ENCODE results near the gene ZNF615.
"Not testable (repeated sequence)": the region's sequence is repeated elsewhere in the genome, so short reads cannot be mapped to it uniquely, and the experiment has no call there.

DNA sequence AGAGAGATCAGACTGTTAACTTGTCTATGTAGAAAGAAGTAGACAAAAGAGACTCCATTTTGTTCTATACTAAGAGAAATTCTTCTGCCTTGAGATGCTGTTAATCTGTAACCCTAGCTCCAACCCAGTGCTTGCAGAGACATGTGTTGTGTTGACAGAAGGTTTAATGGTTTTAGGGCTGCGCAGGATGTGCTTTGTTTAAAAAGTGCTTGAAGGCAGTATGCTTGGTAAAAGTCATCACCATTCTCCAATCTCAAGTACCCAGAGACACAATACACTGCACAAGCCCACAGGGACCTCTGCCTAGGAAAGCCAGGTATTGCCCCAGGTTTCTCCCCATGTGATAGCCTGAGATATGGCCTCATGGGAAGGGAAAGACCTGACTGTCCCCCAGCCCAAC, 43.7 kb upstream of the ZNF615 start:
- TF ChIP-seq POLR2AphosphoS5, POLR2A, EP300 (IDR thresholded peaks at IDR 0.05): not testable (repeated sequence)
- TF ChIP-seq, protein P1, sequence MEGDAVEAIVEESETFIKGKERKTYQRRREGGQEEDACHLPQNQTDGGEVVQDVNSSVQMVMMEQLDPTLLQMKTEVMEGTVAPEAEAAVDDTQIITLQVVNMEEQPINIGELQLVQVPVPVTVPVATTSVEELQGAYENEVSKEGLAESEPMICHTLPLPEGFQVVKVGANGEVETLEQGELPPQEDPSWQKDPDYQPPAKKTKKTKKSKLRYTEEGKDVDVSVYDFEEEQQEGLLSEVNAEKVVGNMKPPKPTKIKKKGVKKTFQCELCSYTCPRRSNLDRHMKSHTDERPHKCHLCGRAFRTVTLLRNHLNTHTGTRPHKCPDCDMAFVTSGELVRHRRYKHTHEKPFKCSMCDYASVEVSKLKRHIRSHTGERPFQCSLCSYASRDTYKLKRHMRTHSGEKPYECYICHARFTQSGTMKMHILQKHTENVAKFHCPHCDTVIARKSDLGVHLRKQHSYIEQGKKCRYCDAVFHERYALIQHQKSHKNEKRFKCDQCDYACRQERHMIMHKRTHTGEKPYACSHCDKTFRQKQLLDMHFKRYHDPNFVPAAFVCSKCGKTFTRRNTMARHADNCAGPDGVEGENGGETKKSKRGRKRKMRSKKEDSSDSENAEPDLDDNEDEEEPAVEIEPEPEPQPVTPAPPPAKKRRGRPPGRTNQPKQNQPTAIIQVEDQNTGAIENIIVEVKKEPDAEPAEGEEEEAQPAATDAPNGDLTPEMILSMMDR (IDR thresholded peaks at IDR 0.05), result not testable (repeated sequence)

Data from gastroesophageal sphincter (tissue), 3 donors.